Renal pelvis (tissue), 12 donors: ENCODE data around the gene CEL. TPM values are rescaled to one million over a fixed set of nuclear protein-coding genes. Genes with fewer than 3 reads are reported as not detected.
A peak's percentile ranks its signal among the peaks of the same experiment; 100 is the strongest.
"Not testable (repeated sequence)": the region's sequence is repeated elsewhere in the genome, so short reads cannot be mapped to it uniquely, and the experiment has no call there.

Experiments
- DNase-seq: peaks from one replicate; pipeline ENCODE4 v3.0.0-alpha.2; 2013
- long read RNA-seq, 16 experiments: transcript quantifications; one replicate each; lab custom pipeline, GENCODE V29; 2026
- polyA plus RNA-seq, 3 donors: library from polyadenylated mRNA; unstranded; fragments of 120-200 nt; gene quantifications; one replicate each; pipeline ENCODE4 v1.2.1, GENCODE V29; 2013; ENCODE audit not compliant: insufficient read length in 3 of 3

Gene CEL
- 1 to 10 TPM; 4.0 to 4.1 (median 4.0) TPM for polyA plus RNA-seq
- long read RNA-seq, donor 1 = 0 reads
- long read RNA-seq, donor 2 = 0 reads
- long read RNA-seq, donor 3 = 0 reads
- long read RNA-seq, donor 4 = 0 reads
- long read RNA-seq, donor 5 = 0 reads
- long read RNA-seq, donor 6 = 0 reads
- long read RNA-seq, donor 7 = 0 reads
- long read RNA-seq, donor 8 = 0 reads
- long read RNA-seq, donor 9 = 0 reads
- long read RNA-seq, donor 10 = 0 reads
- long read RNA-seq, donor 11 = 0 reads
- long read RNA-seq, donor 12 = 0 reads
- long read RNA-seq, donor 13 = 0 reads
- long read RNA-seq, donor 14 = 0 reads
- long read RNA-seq, donor 15, partial matches to known transcripts = 0 of 3 reads
- long read RNA-seq, donor 15, other reads (novel, unspliced or antisense) = 0 of 3 reads
- long read RNA-seq, donor 16 = 0 reads

GRCh38 chr9:133061764-133062145 lies at the start of gene CEL:
CEL (plus strand) TSS chr9:133061981; CDS start chr9:133062003, 22 bp downstream.
- DNase-seq = not testable (repeated sequence)

DNA sequence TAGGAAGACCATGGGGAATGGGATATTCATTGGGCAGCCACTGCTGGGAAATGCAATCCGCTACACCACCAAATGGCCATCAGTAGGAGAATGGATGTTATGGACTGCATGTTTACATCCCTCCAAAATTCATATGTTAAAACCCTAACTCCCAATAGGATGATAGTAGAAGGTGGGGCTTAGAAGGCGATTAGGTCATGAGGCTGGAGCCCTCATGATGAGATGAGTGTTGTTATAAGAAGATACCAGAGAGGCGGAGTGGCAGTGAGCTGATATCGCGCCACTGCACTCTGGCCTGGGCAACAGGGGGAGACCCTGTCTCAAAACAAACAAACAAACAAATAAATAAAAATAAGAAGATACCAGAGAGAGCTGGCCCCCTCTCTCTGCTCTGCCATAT lies 47.1 kb upstream of the CEL start:
- no peak for DNase-seq

DNA sequence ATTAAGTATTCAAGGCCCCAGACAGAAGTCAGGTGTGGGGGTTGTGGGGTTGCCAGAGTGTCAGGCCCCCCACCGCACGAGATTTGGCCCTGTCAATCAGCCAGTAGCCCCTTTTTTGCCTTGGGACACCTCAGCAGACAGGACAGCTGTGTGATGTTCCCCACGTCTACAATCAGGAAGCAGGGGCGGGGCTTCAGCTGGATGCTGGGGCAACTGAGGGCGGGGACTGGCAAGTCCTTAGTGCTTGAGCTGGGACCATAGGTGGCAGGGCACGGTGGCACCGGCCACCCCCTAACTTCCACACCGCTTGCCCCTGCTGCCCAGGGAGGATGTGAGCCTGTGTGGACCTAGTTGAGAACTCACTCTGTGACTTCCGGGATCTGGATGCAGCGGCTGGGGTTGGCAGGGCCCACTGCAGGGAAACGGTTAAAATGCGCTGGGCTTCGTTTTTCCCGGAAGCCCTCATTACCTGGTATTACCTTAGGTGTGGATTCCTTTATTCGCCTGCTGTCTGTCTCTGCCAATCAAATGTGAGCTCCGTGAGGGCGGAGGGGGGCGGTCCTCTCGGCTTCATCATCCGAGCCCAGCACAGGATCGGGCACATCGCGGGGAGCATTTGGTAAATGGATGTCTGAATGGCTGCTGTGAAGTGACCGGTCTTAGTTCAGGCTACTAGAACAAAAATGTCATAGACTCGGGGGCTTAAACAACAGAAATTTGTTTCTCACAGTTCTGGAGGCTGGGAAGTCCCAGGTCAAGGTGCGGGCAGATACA lies 38.5 kb upstream of the CEL start:
- DNase-seq = no peak

GRCh38 chr9:133026426-133026825 lies 35.4 kb upstream of the CEL start:
- DNase-seq = no peak

DNA sequence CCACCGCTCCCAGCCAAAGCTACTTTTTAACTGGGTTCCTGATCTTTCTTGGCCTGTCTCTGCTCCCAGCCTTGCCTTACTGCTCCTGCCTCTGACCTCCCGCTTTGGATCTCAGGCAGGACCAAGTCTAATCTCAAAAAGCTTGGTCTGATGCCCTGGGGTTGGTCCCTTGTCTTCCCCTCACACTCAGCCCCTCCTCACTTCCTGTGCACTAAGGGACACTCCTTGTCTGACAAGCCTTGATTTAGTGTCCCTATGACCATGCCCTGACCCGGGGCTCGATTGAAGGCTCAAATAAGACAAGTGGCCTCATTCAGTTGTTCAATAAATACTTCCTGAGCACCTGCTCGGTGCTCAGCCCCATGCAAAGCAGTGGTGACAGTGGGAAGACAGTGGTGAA lies 34.6 kb upstream of the CEL start:
- DNase-seq = no peak

DNA sequence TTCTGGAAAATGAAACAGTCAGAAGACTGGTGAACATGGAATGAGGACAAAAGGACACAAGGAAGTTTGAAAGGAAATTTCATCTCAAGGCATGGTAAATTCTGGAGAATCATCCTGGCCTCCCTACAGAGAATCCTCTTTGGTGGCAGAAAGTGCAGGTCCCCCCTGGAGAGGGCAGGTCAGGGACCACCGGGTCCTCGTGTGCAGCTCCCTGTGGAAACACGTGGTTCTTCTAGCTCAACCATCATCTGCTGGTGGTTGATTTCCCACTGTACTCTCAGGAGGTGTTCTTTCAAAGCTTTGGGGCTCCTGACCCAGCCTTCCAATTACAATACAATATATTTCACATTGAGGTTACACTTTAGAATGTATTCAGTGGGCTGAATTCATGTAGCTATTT lies 33.6 kb upstream of the CEL start:
- no peak for DNase-seq

- DNase-seq = no peak
Measured at GRCh38 chr9:133029994-133030316, 31.8 kb upstream of the CEL start.

GRCh38 chr9:133030317-133031129 lies 31.3 kb upstream of the CEL start, which contains the start of gene GTF3C5:
GTF3C5 (plus strand) TSS chr9:133030997; CDS start chr9:133031012, 15 bp downstream.
- peak; percentile 99 for DNase-seq

DNA sequence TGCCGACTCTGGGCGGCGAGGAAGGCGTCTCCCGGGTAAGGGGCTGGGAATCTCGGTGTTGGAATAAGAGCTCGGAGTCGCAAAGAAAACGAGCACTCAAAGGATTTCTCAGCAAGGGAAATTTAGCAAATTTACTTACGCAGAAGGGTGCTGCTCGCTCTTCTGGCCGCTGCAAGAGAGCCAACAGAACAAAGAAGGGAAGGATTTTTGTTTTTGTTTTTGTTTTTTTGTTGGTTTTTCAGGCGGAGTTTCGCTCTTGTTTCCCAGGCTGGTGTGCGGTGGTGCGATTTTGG lies 30.7 kb upstream of the CEL start:
- DNase-seq = no peak

- no peak for DNase-seq
Measured at GRCh38 chr9:133031496-133031911, 30.3 kb upstream of the CEL start.

GRCh38 chr9:133032171-133032570 lies 29.6 kb upstream of the CEL start:
- no peak for DNase-seq

GRCh38 chr9:133035669-133036068 lies 26.1 kb upstream of the CEL start:
- DNase-seq = no peak

GRCh38 chr9:133037775-133038515 lies 23.8 kb upstream of the CEL start:
- DNase-seq = peak; percentile 52

DNA sequence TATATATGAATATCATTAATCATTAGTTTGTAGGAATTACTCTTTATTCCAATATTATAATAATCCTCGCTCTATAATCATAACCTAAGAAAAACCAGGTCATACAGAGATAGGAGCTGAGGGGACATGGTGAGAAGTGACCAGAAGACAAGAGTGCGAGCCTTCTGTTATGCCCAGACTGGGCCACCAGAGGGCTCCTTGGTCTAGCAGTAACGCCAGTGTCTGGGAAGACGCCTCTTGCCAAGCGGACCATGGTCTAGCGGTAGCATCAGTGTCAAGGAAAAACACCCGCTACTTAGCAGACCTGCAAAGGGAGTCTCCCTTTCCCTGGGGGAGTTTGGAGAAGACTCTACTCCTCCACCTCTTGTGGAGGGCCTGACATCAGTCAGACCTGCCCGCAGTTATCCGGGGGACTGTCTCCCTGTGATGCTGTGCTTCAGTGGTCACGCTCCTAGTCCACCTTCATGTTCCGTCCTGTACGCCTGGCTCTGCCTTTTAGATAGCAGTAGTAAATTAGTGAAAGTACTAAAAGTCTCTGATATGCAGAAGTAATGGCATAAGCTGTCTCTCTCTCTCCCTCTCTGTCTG lies 20.8 kb upstream of the CEL start:
- not testable (repeated sequence) for DNase-seq

GRCh38 chr9:133041958-133042357 lies 19.8 kb upstream of the CEL start:
- no peak for DNase-seq

- no peak for DNase-seq
Measured at GRCh38 chr9:133042676-133043075, 19.1 kb upstream of the CEL start.

DNA sequence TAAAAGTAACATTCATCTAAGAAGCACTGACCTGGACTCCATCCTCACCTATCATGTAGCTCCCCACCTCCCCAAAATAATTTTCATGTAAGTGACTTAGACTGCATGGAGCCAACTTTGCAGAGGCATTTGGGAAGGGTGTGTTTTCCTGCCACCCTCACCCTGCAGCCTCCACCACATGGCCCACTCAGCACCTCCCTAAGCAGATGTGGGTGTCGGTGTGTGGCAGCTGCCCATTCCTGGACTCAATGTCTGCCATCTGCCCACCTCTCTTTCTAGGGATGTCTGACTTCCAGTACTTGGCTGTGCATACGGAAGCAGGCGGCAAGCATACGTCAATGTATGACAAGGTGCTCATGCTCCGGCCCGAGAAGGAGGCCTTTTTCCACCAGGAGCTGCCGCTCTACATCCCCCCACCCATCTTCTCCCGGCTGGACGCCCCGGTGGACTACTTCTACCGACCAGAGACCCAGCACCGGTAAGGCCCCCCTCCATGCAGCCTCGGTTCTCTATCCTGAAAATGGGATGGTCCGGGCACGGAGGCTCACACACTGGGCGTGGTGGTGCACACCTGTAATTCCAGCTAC lies 18.2 kb upstream of the CEL start:
- DNase-seq = no peak

- no peak for DNase-seq
Measured at GRCh38 chr9:133044125-133044524, 17.7 kb upstream of the CEL start.

DNA sequence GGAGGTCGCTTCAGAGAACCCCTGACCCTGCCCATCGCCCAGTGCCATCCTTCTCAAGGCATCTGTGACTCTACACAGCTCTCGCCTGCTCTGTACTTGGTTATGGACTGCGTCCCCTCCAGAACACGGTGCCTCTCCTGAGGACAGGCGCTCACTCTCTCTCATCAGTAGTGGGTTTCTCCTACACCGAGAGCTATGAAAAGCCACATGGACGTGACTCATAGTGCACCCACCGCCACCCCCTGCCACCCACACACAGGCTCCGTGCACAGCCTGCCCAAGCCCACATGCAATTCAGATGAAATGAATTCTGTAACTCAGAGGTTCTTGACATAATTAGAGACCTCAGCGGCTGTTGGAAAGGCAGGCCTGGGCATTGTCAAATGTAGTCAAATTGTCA lies 17.1 kb upstream of the CEL start:
- no peak for DNase-seq

DNA sequence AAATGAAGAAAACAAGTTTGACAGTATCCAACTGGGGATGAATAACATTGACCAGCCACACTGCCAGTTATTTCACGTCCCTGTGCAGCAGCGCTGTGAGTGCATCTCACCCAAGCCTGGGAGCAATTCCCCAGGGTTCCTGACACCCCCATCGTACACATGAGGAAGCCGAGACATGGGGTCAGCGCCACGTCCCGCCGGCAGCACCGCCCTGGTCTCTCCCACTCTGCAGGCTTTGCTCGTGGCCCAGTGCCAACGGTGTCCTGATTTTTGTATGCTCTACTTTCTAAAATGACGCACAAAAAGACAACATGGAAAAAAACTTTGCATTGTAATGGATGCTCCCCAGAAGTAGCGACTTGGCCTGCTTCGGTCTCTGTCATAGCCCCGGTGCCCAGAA lies 16.6 kb upstream of the CEL start:
- DNase-seq = no peak
